H1 (cell line): Measurements from ENCODE around the gene TUBB2B. TPM values are rescaled to one million over a fixed set of nuclear protein-coding genes. Genes with fewer than 3 reads are reported as not detected.

Experiments
- CBX5 ChIP-seq: fragments of 300-800, 300-1000 bp; sonication (generic); IDR thresholded peaks from 2 replicates; pipeline ENCODE4 v1.7.1; 2016; ENCODE audit warnings: antibody characterized with exemption, low read length, low read depth
- CHD2 ChIP-seq: IDR thresholded peaks from 2 replicates; pipeline ENCODE4 v1.6.1; 2012; ENCODE audit warnings: low read length, improper control_type of control experiment
- GTF2F1 ChIP-seq: IDR thresholded peaks from 2 replicates; pipeline ENCODE4 v1.6.1; 2012; ENCODE audit warnings: low read depth, low read length, improper control_type of control experiment, borderline replicate concordance
- JUND ChIP-seq: IDR thresholded peaks from 2 replicates; pipeline ENCODE4 v1.6.1; 2011; ENCODE audit warnings: mild to moderate bottlenecking, improper control_type of control experiment, low read length
- NANOG ChIP-seq: IDR thresholded peaks from 2 replicates; pipeline ENCODE4 v1.6.1; 2011; ENCODE audit warnings: low read length, low read depth, mild to moderate bottlenecking, inconsistent platforms; ENCODE audit not compliant: insufficient read depth, poor library complexity, severe bottlenecking
- SRF ChIP-seq: IDR thresholded peaks from 2 replicates; pipeline ENCODE4 v1.6.1; 2011; ENCODE audit warnings: mild to moderate bottlenecking, low read depth, low read length, moderate library complexity
- TAF7 ChIP-seq: optimal IDR thresholded peaks from 2 replicates; pipeline ENCODE3; 2011; ENCODE audit warnings: low read depth, mild to moderate bottlenecking, inconsistent platforms, low read length, moderate library complexity, borderline replicate concordance
- TBP ChIP-seq: IDR thresholded peaks from 2 replicates; pipeline ENCODE4 v1.6.1; 2011; ENCODE audit warnings: low read depth, low read length, improper control_type of control experiment
- polyA plus RNA-seq, 7 experiments: library from polyadenylated mRNA; depleted of rRNA in 3 of 7; stranded (reverse) in 5 of 7; unstranded in 2 of 7; fragments of >200 nt in 5 of 7; fragments of 200-250 nt in 2 of 7; gene quantifications; 1 replicate in 5 of 7; 2 replicates in 1 of 7; 4 replicates in 1 of 7; pipeline versions ENCODE4 v1.2.1 to v1.2.3, GENCODE V29; 2011 to 2013; ENCODE audit warnings: missing spikeins in 2 of 7, mixed read lengths in 2 of 7
- total RNA-seq: library from RNA; stranded (reverse); fragmentation: NEBNext Ultra II Directional; extraction: Animal tissue kit (Norgen Biotek cat#: 25700); gene quantifications from 2 replicates; pipeline ENCODE4 v1.2.1, GENCODE V29; 2021

The TUBB2B gene
- total and polyA plus RNA-seq, 2 of the 8 experiments (the other 6 are each of a cell fraction or from before 2014, with no cell fraction given), result 612 to 722 TPM

- TF ChIP-seq GTF2F1 (no peak), TBP (no peak), CHD2 (no peak), NANOG (no peak), CBX5 (no peak), TAF7 (no peak), SRF (no peak), JUND (no peak)
Observed at GRCh38 chr6:3272911-3273547, 45.6 kb upstream of the TUBB2B start (continued).
